B cell (primary cell): ENCODE results near the gene MYO1E.
"Not testable (repeated sequence)": the region's sequence is repeated elsewhere in the genome, so short reads cannot be mapped to it uniquely, and the experiment has no call there.

Experiments
- EZH2 ChIP-seq: IDR thresholded peaks from 2 replicates; pipeline ENCODE4 v1.6.1; 2012; ENCODE audit warnings: borderline replicate concordance, low read depth, mild to moderate bottlenecking, moderate library complexity, low read length; ENCODE audit not compliant: insufficient read depth, poor library complexity, severe bottlenecking
- TF ChIP-seq, protein P1 (sequence below): fragments of 200-600 bp; IDR thresholded peaks from one replicate; pipeline ENCODE4 v1.8.0; 2022; ENCODE audit warnings: antibody characterized with exemption, mild to moderate bottlenecking

DNA sequence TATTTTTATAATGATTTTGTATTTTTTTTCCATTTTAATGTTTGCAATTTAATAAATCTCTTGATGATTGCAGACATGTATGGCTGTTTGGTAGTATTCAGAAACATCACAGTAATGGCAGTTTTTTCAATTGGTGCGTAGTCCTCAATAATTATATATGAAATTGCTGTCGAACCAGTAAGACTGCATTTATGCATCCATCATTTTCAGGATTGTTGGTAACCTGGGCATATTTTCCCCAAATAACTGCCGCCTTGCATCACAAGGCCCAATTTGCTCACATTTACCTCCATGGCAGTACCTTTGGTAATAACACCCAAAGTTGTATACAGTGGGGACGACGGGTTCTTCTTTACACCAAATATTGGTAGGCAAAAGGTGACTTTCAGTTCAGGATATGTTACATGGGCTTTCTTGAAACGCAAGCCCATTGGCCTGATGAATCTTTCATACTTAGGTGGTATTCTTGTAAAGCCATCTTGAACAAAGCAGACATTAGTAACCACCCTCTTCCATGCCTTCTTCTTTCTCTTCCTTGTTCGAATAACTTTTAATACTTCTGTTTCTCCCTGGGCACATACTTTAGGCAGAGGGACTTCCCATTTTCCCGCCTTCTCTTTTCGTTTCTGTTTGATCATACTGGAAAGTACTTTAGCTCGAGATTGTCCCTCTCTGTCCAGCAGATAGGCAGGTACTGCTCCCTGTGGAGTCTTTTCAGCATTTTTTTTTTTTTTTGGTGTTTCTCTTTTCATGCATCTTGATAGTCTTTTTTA is 28.6 kb upstream of the MYO1E start:
- TF ChIP-seq, protein P1, sequence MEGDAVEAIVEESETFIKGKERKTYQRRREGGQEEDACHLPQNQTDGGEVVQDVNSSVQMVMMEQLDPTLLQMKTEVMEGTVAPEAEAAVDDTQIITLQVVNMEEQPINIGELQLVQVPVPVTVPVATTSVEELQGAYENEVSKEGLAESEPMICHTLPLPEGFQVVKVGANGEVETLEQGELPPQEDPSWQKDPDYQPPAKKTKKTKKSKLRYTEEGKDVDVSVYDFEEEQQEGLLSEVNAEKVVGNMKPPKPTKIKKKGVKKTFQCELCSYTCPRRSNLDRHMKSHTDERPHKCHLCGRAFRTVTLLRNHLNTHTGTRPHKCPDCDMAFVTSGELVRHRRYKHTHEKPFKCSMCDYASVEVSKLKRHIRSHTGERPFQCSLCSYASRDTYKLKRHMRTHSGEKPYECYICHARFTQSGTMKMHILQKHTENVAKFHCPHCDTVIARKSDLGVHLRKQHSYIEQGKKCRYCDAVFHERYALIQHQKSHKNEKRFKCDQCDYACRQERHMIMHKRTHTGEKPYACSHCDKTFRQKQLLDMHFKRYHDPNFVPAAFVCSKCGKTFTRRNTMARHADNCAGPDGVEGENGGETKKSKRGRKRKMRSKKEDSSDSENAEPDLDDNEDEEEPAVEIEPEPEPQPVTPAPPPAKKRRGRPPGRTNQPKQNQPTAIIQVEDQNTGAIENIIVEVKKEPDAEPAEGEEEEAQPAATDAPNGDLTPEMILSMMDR, result not testable (repeated sequence)
- not testable (repeated sequence) for TF ChIP-seq EZH2
